Measurements from ENCODE around the gene EIF4G2.

EIF4G2 gene

DNA sequence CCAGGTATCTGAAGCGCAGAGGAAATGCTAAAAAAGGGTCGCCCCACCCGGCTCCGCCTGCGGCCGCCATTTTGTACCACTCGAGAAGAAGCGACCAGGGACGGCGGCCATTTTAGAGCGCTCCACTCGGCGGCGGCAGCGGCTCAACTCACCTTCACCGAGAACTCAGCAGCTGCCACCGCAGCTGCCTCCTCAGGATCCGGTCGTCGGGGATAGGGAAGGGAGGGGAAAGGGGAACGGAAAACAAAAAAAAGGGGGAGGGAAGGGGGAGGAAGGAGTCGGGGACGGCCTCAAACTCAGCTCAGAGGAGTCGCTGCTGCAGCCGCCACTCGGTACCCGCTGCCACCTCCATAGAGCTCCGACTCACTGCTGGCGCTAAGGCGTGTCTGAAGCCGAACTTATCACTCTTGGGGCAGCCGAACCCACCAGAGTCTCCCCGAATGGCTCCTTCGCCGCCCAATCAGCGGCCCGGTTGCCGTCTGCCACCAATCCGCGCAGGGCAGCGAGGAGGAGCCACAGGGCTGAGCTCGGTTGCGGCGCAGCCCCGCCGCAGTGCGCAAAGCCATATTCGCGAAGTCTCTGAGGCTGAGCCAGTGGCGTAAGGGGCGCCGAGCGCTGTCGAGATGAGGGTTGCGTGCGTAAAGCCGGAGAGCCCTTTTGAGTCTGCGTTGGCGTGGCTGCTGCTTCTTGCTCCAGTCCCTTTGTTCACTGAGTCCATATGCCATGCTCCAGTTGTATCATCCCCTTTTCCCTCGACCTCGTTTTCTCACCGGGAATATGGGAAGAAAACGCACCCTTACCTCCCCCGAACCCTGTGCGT, at the start of gene EIF4G2:
EIF4G2 (minus strand) TSS at position 374 of the 820 bp plus-strand sequence.
- H3K9ac ChIP-seq (ENCODE audit: insufficient read length): peak within 1 kb of the TSS; percentile 99
- peak; percentile 88 for DNase-seq (ENCODE audit: low read depth, low spot score)
- no peaks in the 10 kb centered on the region for H3K9me3 ChIP-seq (ENCODE audit: low read depth, low read length)
- H3K27ac ChIP-seq: peak within 1 kb of the TSS; percentile 96
- H3K4me3 ChIP-seq: peak within 1 kb of the TSS; percentile 86
- H3K36me3 ChIP-seq (ENCODE audit: insufficient read depth, low read length): peaks cover 40% of the 10 kb centered on the region
- TF ChIP-seq EZH2 (IDR thresholded peaks at IDR 0.05) (no peak), POLR2AphosphoS5 (IDR thresholded peaks at IDR 0.05; ENCODE audit: borderline replicate concordance, low read depth, low read length) (peak; percentile 100), FOXP2 (optimal IDR thresholded peaks at IDR 0.05; ENCODE audit: control extremely low read depth, extremely low read length, insufficient read depth) (peak; percentile 64)

- H3K9ac ChIP-seq (ENCODE audit: insufficient read length): peak within 1 kb of the TSS; percentile 91
- H3K36me3 ChIP-seq (ENCODE audit: insufficient read depth, low read length): peaks cover 34% of the 10 kb centered on the region
- TF ChIP-seq EZH2 (IDR thresholded peaks at IDR 0.05) (no peak), POLR2AphosphoS5 (IDR thresholded peaks at IDR 0.05; ENCODE audit: borderline replicate concordance, low read depth, low read length) (peak; percentile 94)
- peak within 1 kb of the TSS; percentile 87 for H3K27ac ChIP-seq
- DNase-seq (ENCODE audit: low read depth, low spot score): peak; percentile 76
- H3K4me3 ChIP-seq: peak within 1 kb of the TSS; percentile 100
- H3K9me3 ChIP-seq (ENCODE audit: low read depth, low read length): no peaks in the 10 kb centered on the region
These were observed 49.1 kb upstream of the EIF4G2 start, which contains the start of gene ZBED5 for GRCh38 chr11:10857709-10858438. ZBED5 (minus strand) TSS chr11:10858053; CDS start chr11:10854945, 3,108 bp downstream.

GRCh38 chr11:10857459-10857708, 48.7 kb upstream of the EIF4G2 start:
- H3K27ac ChIP-seq: peak overlapping the region; percentile 79
- H3K36me3 ChIP-seq (ENCODE audit: insufficient read depth, low read length): peaks cover 39% of the 10 kb centered on the region
- H3K9me3 ChIP-seq (ENCODE audit: low read depth, low read length): no peaks in the 10 kb centered on the region
- DNase-seq (ENCODE audit: low read depth, low spot score): no peak
- no peak for TF ChIP-seq FOXP2 (optimal IDR thresholded peaks at IDR 0.05; ENCODE audit: control extremely low read depth, extremely low read length, insufficient read depth)
- TF ChIP-seq EZH2 (IDR thresholded peaks at IDR 0.05): no peak
- TF ChIP-seq POLR2AphosphoS5 (IDR thresholded peaks at IDR 0.05; ENCODE audit: borderline replicate concordance, low read depth, low read length): no peak
- H3K4me3 ChIP-seq: peak overlapping the region; percentile 100
- H3K9ac ChIP-seq (ENCODE audit: insufficient read length): peak overlapping the region; percentile 91

DNA sequence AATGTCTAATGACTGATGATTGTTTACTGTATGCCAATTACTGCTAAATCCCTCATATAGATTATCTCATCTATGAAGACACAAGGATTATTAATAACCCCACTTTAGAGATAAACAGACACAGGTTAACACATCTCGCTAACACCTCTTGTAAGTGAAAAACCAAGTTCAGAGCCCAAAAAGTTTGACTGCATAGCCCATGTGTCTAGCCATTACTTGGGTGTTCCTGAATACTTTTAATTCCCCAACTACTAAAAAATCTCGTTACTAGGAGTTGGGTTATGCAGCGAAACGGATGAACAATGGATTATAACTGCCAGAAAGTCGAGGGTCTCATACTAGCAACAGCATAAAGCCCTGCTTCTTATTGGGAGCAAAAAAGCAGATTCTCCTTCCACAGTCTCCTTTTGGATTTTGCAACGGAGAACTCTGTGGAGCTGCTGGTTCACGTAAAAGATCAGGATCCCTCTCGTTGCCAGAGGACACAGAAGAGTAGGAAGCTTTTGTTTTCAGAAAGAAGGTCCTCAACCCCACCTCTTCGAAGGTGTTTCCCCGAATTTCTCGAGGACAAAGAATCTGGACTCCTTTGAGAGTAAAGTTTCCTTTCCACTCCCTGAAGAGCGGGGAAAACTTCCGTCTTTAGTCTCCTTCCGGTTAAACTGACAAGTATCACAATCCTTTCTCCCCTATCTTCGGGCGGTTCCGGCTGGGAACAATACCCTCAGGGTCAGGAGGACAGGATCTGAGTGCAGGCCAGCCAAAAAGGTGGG, 48.1 kb upstream of the EIF4G2 start:
- Histone ChIP-seq H3K36me3 (ENCODE audit: insufficient read depth, low read length) (peaks cover 44% of the 10 kb centered on the region), H3K4me3 (peak overlapping the region; percentile 100), H3K9me3 (ENCODE audit: low read depth, low read length) (no peaks in the 10 kb centered on the region), H3K9ac (ENCODE audit: insufficient read length) (peak overlapping the region; percentile 91), H3K27ac (peak overlapping the region; percentile 79)
- no peak for TF ChIP-seq EZH2 (IDR thresholded peaks at IDR 0.05)
- TF ChIP-seq FOXP2 (optimal IDR thresholded peaks at IDR 0.05; ENCODE audit: control extremely low read depth, extremely low read length, insufficient read depth): no peak
- no peak; the same call in 1 of the 2 replicates for TF ChIP-seq POLR2AphosphoS5 (IDR thresholded peaks at IDR 0.05; ENCODE audit: borderline replicate concordance, low read depth, low read length)
- no peak for DNase-seq (ENCODE audit: low read depth, low spot score)

- Histone ChIP-seq H3K9me3 (ENCODE audit: low read depth, low read length) (no peaks in the 10 kb centered on the region), H3K9ac (ENCODE audit: insufficient read length) (no peak overlapping the region), H3K4me3 (no peak overlapping the region), H3K36me3 (ENCODE audit: insufficient read depth, low read length) (peaks cover 49% of the 10 kb centered on the region), H3K27ac (no peak overlapping the region)
- TF ChIP-seq POLR2AphosphoS5 (IDR thresholded peaks at IDR 0.05; ENCODE audit: borderline replicate concordance, low read depth, low read length) (no peak), EZH2 (IDR thresholded peaks at IDR 0.05) (no peak), FOXP2 (optimal IDR thresholded peaks at IDR 0.05; ENCODE audit: control extremely low read depth, extremely low read length, insufficient read depth) (no peak)
- no peak for DNase-seq (ENCODE audit: low read depth, low spot score)
These were observed 46.6 kb upstream of the EIF4G2 start for GRCh38 chr11:10855295-10855694.

DNA sequence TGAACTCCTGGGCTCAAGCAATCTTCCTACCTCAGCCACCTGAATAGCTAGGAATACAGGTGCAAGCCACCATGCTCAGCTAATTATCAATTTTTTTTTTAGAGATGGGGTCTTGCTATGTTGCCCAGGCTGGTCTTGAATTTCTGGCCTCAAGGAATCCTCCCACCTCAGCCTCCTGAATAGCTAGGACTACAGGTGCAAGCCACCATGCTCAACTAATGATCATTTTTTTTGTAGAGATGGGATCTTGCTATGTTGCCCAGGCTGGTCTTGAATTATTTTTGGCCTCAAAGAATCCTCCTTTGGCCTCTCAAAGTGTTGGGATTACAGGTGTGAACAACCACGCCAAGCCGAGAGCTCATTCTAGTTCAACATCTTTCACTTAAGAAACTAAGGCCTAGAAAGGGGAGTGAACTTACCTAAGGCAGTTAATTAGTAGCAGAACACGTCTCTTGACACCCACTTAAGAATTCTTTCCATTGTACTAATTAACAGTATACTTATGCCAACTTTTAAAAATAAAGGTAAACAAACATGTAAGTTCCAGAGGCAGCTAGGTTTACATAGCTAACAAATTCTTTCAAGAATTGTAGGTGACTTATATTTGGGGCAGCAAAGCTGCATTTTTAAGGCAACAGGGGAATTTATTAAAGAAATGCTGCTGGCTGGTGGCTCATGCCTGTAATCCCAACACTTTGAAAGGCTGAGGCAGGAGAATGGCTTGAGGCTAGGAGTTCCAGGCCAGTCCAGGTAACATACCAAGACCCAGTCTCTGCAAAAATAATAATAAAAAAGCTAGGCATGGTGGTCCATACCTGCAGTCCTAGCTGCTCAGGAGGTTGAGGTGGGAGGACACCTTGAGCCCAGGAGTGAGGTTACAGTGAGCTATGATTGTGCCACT, 39.5 kb upstream of the EIF4G2 start:
- no peak for DNase-seq (ENCODE audit: low read depth, low spot score)
- no peaks in the 10 kb centered on the region for H3K9me3 ChIP-seq (ENCODE audit: low read depth, low read length)
- no peak overlapping the region for H3K27ac ChIP-seq
- peaks cover 18% of the 10 kb centered on the region for H3K36me3 ChIP-seq (ENCODE audit: insufficient read depth, low read length)
- H3K9ac ChIP-seq (ENCODE audit: insufficient read length): no peak overlapping the region
- no peak for TF ChIP-seq EZH2 (IDR thresholded peaks at IDR 0.05)
- H3K4me3 ChIP-seq: no peak overlapping the region

GRCh38 chr11:10846660-10847059, 37.9 kb upstream of the EIF4G2 start:
- Histone ChIP-seq H3K9me3 (ENCODE audit: low read depth, low read length) (no peaks in the 10 kb centered on the region), H3K4me3 (no peak overlapping the region), H3K36me3 (ENCODE audit: insufficient read depth, low read length) (peaks cover 3% of the 10 kb centered on the region), H3K27ac (no peak overlapping the region), H3K9ac (ENCODE audit: insufficient read length) (no peak overlapping the region)
- DNase-seq (ENCODE audit: low read depth, low spot score): no peak
- TF ChIP-seq POLR2AphosphoS5 (IDR thresholded peaks at IDR 0.05; ENCODE audit: borderline replicate concordance, low read depth, low read length) (no peak), FOXP2 (optimal IDR thresholded peaks at IDR 0.05; ENCODE audit: control extremely low read depth, extremely low read length, insufficient read depth) (no peak), EZH2 (IDR thresholded peaks at IDR 0.05) (no peak)

Data from SK-N-MC (cell line).